HepG2 (cell line): ENCODE data around the gene CGNL1. TPM values are rescaled to one million over a fixed set of nuclear protein-coding genes. Genes with fewer than 3 reads are reported as not detected.

Source experiments
- ATAC-seq: fragments of 200-7000 bp; cut with Tn5 transposase; 3 replicates; pipeline ENCODE4 v1.9.1; 2020; ENCODE audit warnings: mild to moderate bottlenecking, moderate library complexity
- BruUV-seq: library from RNA; stranded (reverse); fragments of 400-500 nt; replicated peaks from 2 replicates; lab custom pipeline; 2021; lab: Mats Ljungman, UMichigan
- CTCF ChIA-PET: fragments of 300-600 bp; formaldehyde crosslinking; extraction: SDS; loops from one replicate; lab custom pipeline; 2021; ENCODE audit warnings: low total read pairs, inconsistent platforms, low intra/inter-chr PET ratio; lab: Yijun Ruan, JAX
- POLR2A ChIA-PET: fragments of 350-600 bp; sonication (Branson Sonifier 250); formaldehyde crosslinking; loops from one replicate; lab custom pipeline; 2020; ENCODE audit warnings: antibody characterized with exemption, inconsistent platforms; lab: Yijun Ruan, JAX
- DNase-seq: peaks from one replicate; pipeline ENCODE4 v3.0.0-alpha.2; 2015; ENCODE audit warnings: low spot score
- FAIRE-seq: peaks from 3 replicates; lab custom pipeline; 2011; peaks lifted over from hg19 to GRCh38; lab: Jason Lieb, UNC
- H2AFZ ChIP-seq: one replicate; pipeline ENCODE4 v1.6.1; 2011; ENCODE audit warnings: low read length, inconsistent platforms
- H3K27ac ChIP-seq: fragments of 300-600 bp; 3 replicates; pipeline ENCODE4 v1.8.0; 2011; ENCODE audit warnings: mixed run types, mild to moderate bottlenecking, mixed read lengths, low read length, inconsistent platforms; ENCODE audit not compliant: insufficient read depth; ENCODE audit errors: extremely low read length
- H3K27me3 ChIP-seq, 2 experiments: fragments of 200-600 bp in 1 of 2; 2 replicates in 1 of 2; 3 replicates in 1 of 2; pipeline versions ENCODE4 v1.6.0 to v1.8.0; 2011; ENCODE audit warnings: low read length in 2 of 2, mild to moderate bottlenecking in 2 of 2, moderate library complexity in 2 of 2, inconsistent platforms in 1 of 2; ENCODE audit not compliant: insufficient read depth in 2 of 2, control insufficient read depth in 1 of 2
- H3K36me3 ChIP-seq, 2 experiments: fragments of 200-600 bp in 1 of 2; replicated peaks in 1 of 2; 2 replicates in 1 of 2; 3 replicates in 1 of 2; pipeline versions ENCODE4 v1.5.1 to v1.8.0; 2011; ENCODE audit warnings: low read length in 2 of 2, inconsistent platforms in 1 of 2; ENCODE audit not compliant: insufficient read depth in 2 of 2, control insufficient read depth in 1 of 2
- H3K4me1 ChIP-seq: 2 replicates; pipeline ENCODE4 v1.5.1; 2012; ENCODE audit warnings: low read length, inconsistent platforms; ENCODE audit not compliant: insufficient read depth
- H3K4me2 ChIP-seq: 2 replicates; pipeline ENCODE4 v1.6.0; 2011; ENCODE audit warnings: low read depth, low read length, inconsistent platforms
- H3K4me3 ChIP-seq, 3 experiments: fragments of 200-600 bp in 1 of 3; sonication (generic), shearing (Covaris generic) in 1 of 3; replicated peaks in 1 of 3; 2 replicates each; pipeline ENCODE4 v1.5.1; 2011 to 2016; ENCODE audit warnings: low read length in 3 of 3, inconsistent platforms in 2 of 3, low read depth in 2 of 3, mild to moderate bottlenecking in 2 of 3, control low read depth in 1 of 3, mixed read lengths in 1 of 3; ENCODE audit not compliant: insufficient read depth in 1 of 3
- H3K79me2 ChIP-seq: one replicate; pipeline ENCODE4 v1.6.1; 2011; ENCODE audit warnings: low read length, inconsistent platforms; ENCODE audit not compliant: insufficient read depth
- H3K9ac ChIP-seq: 2 replicates; pipeline ENCODE4 v1.6.0; 2011; ENCODE audit warnings: mild to moderate bottlenecking, low read depth, low read length, inconsistent platforms; ENCODE audit not compliant: insufficient read depth
- H3K9me3 ChIP-seq: 2 replicates; pipeline ENCODE4 v1.5.1; 2012; ENCODE audit warnings: mild to moderate bottlenecking, low read length
- H4K20me1 ChIP-seq: 2 replicates; pipeline ENCODE4 v1.6.0; 2011; ENCODE audit warnings: inconsistent platforms, mild to moderate bottlenecking, low read length, moderate library complexity; ENCODE audit not compliant: insufficient read depth
- CCAR2 ChIP-seq: fragments of 200-400 bp; formaldehyde crosslinking; optimal IDR thresholded peaks from 2 replicates; pipeline ENCODE3; 2018; ENCODE audit warnings: low read depth, mild to moderate bottlenecking, low read length, moderate library complexity
- JARID2 ChIP-seq: sonication (generic); formaldehyde crosslinking; IDR thresholded peaks from 2 replicates; pipeline ENCODE4 v1.8.1; 2023; ENCODE audit warnings: missing genetic modification reagents, inconsistent platforms; ENCODE audit not compliant: insufficient replicate concordance
- KLF9 ChIP-seq: IDR thresholded peaks from 2 replicates; pipeline ENCODE4 v1.6.1; 2016; ENCODE audit warnings: low read depth
- MAFG ChIP-seq: sonication (generic); formaldehyde crosslinking; IDR thresholded peaks from 2 replicates; pipeline ENCODE4 v1.5.1; 2020; ENCODE audit warnings: mild to moderate bottlenecking, missing genetic modification reagents
- MBNL3 ChIP-seq: fragments of 250-450 bp; sonication (Bioruptor Pico); conservative IDR thresholded peaks from 2 replicates; pipeline ENCODE4 v1.8.0; 2022; ENCODE audit warnings: mild to moderate bottlenecking, inconsistent platforms
- MTA3 ChIP-seq: sonication (generic); formaldehyde crosslinking; IDR thresholded peaks from 2 replicates; pipeline ENCODE4 v1.4.0; 2020; ENCODE audit warnings: missing genetic modification reagents
- MYC ChIP-seq: sonication (generic); formaldehyde crosslinking; IDR thresholded peaks from 2 replicates; pipeline ENCODE4 v1.9.0; 2021; ENCODE audit warnings: missing genetic modification reagents, borderline replicate concordance
- RELA ChIP-seq: sonication (generic); formaldehyde crosslinking; IDR thresholded peaks from 2 replicates; pipeline ENCODE4 v1.4.0; 2020; ENCODE audit warnings: missing genetic modification reagents
- SMAD3 ChIP-seq: sonication (generic); formaldehyde crosslinking; IDR thresholded peaks from 2 replicates; pipeline ENCODE4 v1.4.0; 2020; ENCODE audit warnings: missing genetic modification reagents
- TOPORS ChIP-seq: sonication (generic); formaldehyde crosslinking; IDR thresholded peaks from 2 replicates; pipeline ENCODE4 v1.8.0; 2023; ENCODE audit warnings: mild to moderate bottlenecking, missing genetic modification reagents
- U2AF2 ChIP-seq: fragments of 200-400 bp; formaldehyde crosslinking; IDR thresholded peaks from 2 replicates; pipeline ENCODE4 v1.6.1; 2017; ENCODE audit warnings: low read depth, mild to moderate bottlenecking, low read length
- ZBTB8A ChIP-seq: sonication (generic); formaldehyde crosslinking; IDR thresholded peaks from 2 replicates; pipeline ENCODE4 v1.4.0; 2020; ENCODE audit warnings: mild to moderate bottlenecking, low read depth, missing genetic modification reagents, borderline replicate concordance
- ZNF329 ChIP-seq: sonication (generic); formaldehyde crosslinking; IDR thresholded peaks from 2 replicates; pipeline ENCODE4 v1.9.0; 2021; ENCODE audit warnings: low read depth, mild to moderate bottlenecking, missing genetic modification reagents
- ZNF432 ChIP-seq: sonication (generic); formaldehyde crosslinking; IDR thresholded peaks from 2 replicates; pipeline ENCODE4 v1.5.0; 2020; ENCODE audit warnings: missing genetic modification reagents, mild to moderate bottlenecking, borderline replicate concordance
- ZNF672 ChIP-seq: sonication (generic); formaldehyde crosslinking; IDR thresholded peaks from 2 replicates; pipeline ENCODE4 v1.8.1; 2022; ENCODE audit warnings: missing genetic modification reagents
- ZNF674 ChIP-seq: sonication (generic); formaldehyde crosslinking; IDR thresholded peaks from 2 replicates; pipeline ENCODE4 v1.5.0; 2020; ENCODE audit warnings: low read depth, mild to moderate bottlenecking, missing genetic modification reagents
- ZNF747 ChIP-seq: sonication (generic); formaldehyde crosslinking; IDR thresholded peaks from 2 replicates; pipeline ENCODE4 v1.8.1; 2023; ENCODE audit warnings: missing genetic modification reagents, mild to moderate bottlenecking, borderline replicate concordance
- WGBS: methylation state at CpG from one replicate; pipeline ENCODE4 v1.1.6; 2017; ENCODE audit warnings: low lambda C conversion rate; 5-methylcytosine and 5-hydroxymethylcytosine counted together
- in situ Hi-C: cut with HindIII; loops from 2 replicates; pipeline ENCODE4 v1.10.0; 2017; ENCODE audit warnings: low pct_unique_long_range_greater_than_20kb; ENCODE audit not compliant: extremely low pct_ligation_motif_present
- intact Hi-C: fragments of 100-400 bp; cut with micrococcal nuclease; formaldehyde crosslinking; loops from one replicate; pipeline ENCODE4 v1.10.0; 2022; ENCODE audit not compliant: unreplicated experiment
- polyA plus RNA-seq, 8 experiments: library from polyadenylated mRNA; depleted of rRNA in 3 of 8; stranded (reverse) in 7 of 8; unstranded in 1 of 8; fragments of >200 nt; fragmentation: Illumina TruSeq in 4 of 8; extraction: Trizol in 4 of 8; gene quantifications; 2 replicates each; pipeline versions ENCODE4 v1.2.1 to v1.2.3, GENCODE V29; 2011 to 2016; ENCODE audit warnings: low read depth in 4 of 8, missing spikeins in 1 of 8, mixed read lengths in 1 of 8; ENCODE audit not compliant: insufficient read depth in 1 of 8
- total RNA-seq, 5 experiments: library from RNA; depleted of rRNA; stranded (reverse); fragments of >200 nt; fragmentation: Illumina TruSeq; extraction: Trizol; gene quantifications; 2 replicates each; pipeline ENCODE4 v1.2.3, GENCODE V29; 2016; ENCODE audit warnings: low read depth in 1 of 5
- TF ChIP-seq, protein P1 (sequence below): IDR thresholded peaks from 2 replicates; pipeline ENCODE4 v1.6.1; 2016; ENCODE audit warnings: mild to moderate bottlenecking, missing biosample characterization, missing genetic modification reagents
- TF ChIP-seq, protein P2 (sequence below): sonication (generic); formaldehyde crosslinking; IDR thresholded peaks from 2 replicates; pipeline ENCODE4 v1.5.0; 2020; ENCODE audit warnings: missing genetic modification reagents, mild to moderate bottlenecking, borderline replicate concordance
- TF ChIP-seq, protein P3 (sequence below): sonication (generic); formaldehyde crosslinking; IDR thresholded peaks from 2 replicates; pipeline ENCODE4 v1.5.0; 2020; ENCODE audit warnings: mild to moderate bottlenecking, missing genetic modification reagents, moderate library complexity

CGNL1 gene
- total and polyA plus RNA-seq, 2 of the 13 experiments (the other 11 are each of a cell fraction or from before 2014, with no cell fraction given) = 5.6 to 15.6 TPM

DNA sequence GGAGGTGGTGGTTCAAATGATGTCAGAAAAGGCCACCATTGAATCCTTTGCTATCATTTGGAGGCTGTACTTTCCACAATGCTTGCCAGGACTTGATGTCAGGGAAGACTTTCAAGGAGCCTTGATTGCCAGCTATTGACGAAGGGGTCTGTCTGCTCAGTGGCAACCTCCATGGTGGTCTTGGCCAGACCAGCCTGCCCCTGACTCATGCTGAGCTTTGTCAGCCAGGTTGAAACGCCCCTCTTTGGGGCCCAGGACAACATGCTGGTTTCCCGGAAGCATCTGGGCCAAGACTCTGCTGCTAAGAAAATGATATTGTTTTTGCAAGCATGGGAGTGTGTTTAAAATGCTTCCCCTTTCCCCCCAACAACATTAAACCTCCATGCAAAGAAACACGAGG lies 26.7 kb downstream of the CGNL1 start:
- in situ Hi-C loops (no loop called here), intact Hi-C loops (no loop called here)
- no peak overlapping the region for H3K4me2 ChIP-seq
- DNase-seq (no peak), ATAC-seq (no peak), FAIRE-seq (no peak)
- CTCF ChIA-PET = no interaction called here
- H3K9ac ChIP-seq = no peak overlapping the region
- no peaks in the 10 kb centered on the region for H3K9me3 ChIP-seq
- no peak overlapping the region for H3K4me3 ChIP-seq
- H3K36me3 ChIP-seq = no peaks in the 10 kb centered on the region
- H3K4me1 ChIP-seq = peaks cover 18% of the 10 kb centered on the region
- 84% methylated on average over 2 of the region's 4 CpGs for WGBS
- POLR2A ChIA-PET = no interaction called here
- TF ChIP-seq TOPORS (CRISPR knock-in tag) (no peak), MYC (no peak), ZNF672 (CRISPR knock-in tag) (no peak), CCAR2 (no peak), U2AF2 (no peak), ZNF747 (CRISPR knock-in tag) (no peak), KLF9 (no peak), ZNF432 (CRISPR knock-in tag) (no peak), MAFG (CRISPR knock-in tag) (no peak), JARID2 (no peak), SMAD3 (CRISPR knock-in tag) (no peak), ZBTB8A (CRISPR knock-in tag) (no peak), MTA3 (CRISPR knock-in tag) (no peak), RELA (CRISPR knock-in tag) (no peak), ZNF329 (no peak), ZNF674 (CRISPR knock-in tag) (no peak), MBNL3 (CRISPR knock-in tag) (no peak)
- TF ChIP-seq, protein P1, sequence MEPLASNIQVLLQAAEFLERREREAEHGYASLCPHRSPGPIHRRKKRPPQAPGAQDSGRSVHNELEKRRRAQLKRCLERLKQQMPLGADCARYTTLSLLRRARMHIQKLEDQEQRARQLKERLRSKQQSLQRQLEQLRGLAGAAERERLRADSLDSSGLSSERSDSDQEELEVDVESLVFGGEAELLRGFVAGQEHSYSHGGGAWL (CRISPR knock-in tag) = no peak
- TF ChIP-seq, protein P2, sequence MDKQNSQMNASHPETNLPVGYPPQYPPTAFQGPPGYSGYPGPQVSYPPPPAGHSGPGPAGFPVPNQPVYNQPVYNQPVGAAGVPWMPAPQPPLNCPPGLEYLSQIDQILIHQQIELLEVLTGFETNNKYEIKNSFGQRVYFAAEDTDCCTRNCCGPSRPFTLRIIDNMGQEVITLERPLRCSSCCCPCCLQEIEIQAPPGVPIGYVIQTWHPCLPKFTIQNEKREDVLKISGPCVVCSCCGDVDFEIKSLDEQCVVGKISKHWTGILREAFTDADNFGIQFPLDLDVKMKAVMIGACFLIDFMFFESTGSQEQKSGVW (CRISPR knock-in tag) = no peak
- TF ChIP-seq, protein P3, sequence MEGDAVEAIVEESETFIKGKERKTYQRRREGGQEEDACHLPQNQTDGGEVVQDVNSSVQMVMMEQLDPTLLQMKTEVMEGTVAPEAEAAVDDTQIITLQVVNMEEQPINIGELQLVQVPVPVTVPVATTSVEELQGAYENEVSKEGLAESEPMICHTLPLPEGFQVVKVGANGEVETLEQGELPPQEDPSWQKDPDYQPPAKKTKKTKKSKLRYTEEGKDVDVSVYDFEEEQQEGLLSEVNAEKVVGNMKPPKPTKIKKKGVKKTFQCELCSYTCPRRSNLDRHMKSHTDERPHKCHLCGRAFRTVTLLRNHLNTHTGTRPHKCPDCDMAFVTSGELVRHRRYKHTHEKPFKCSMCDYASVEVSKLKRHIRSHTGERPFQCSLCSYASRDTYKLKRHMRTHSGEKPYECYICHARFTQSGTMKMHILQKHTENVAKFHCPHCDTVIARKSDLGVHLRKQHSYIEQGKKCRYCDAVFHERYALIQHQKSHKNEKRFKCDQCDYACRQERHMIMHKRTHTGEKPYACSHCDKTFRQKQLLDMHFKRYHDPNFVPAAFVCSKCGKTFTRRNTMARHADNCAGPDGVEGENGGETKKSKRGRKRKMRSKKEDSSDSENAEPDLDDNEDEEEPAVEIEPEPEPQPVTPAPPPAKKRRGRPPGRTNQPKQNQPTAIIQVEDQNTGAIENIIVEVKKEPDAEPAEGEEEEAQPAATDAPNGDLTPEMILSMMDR (CRISPR knock-in tag) = no peak
- no TSS peak for BruUV-seq
- H2AFZ ChIP-seq = no peak overlapping the region
- no peak overlapping the region for H3K27ac ChIP-seq
- H3K79me2 ChIP-seq = no peaks in the 10 kb centered on the region
- H3K27me3 ChIP-seq = no peaks in the 10 kb centered on the region
- H4K20me1 ChIP-seq = no peaks in the 10 kb centered on the region
